MM.1S (cell line): ENCODE data around the gene TEX13D.

Source experiments
- DNase-seq: peaks from one replicate; pipeline ENCODE4 v3.0.0-alpha.2; 2015
- H2AFZ ChIP-seq: fragments of 300-600 bp; sonication (generic); 2 replicates; pipeline ENCODE4 v1.6.0; 2016; ENCODE audit warnings: antibody characterized with exemption, low read length
- H3F3A ChIP-seq: fragments of 300-600 bp; sonication (generic); 2 replicates; pipeline ENCODE4 v1.6.1; 2016; ENCODE audit warnings: mild to moderate bottlenecking, antibody characterized with exemption, low read length, moderate library complexity, mixed read lengths; ENCODE audit not compliant: insufficient read depth
- H3K27ac ChIP-seq: fragments of 300-600 bp; sonication (generic); 2 replicates; pipeline ENCODE4 v1.5.1; 2016; ENCODE audit warnings: mild to moderate bottlenecking, low read length
- H3K27me3 ChIP-seq: fragments of 300-600 bp; sonication (generic); replicated peaks from 2 replicates; pipeline ENCODE4 v1.6.0; 2016; ENCODE audit warnings: low read length; ENCODE audit not compliant: insufficient read depth
- H3K36me3 ChIP-seq: fragments of 300-600 bp; sonication (generic); replicated peaks from 2 replicates; pipeline ENCODE4 v1.6.1; 2016; ENCODE audit warnings: mild to moderate bottlenecking, low read length, mixed read lengths; ENCODE audit not compliant: insufficient read depth
- H3K4me1 ChIP-seq: fragments of 300-600 bp; sonication (generic); 2 replicates; pipeline ENCODE4 v1.6.1; 2016; ENCODE audit warnings: low read length, mixed read lengths
- H3K4me2 ChIP-seq: fragments of 300-600 bp; sonication (generic); 2 replicates; pipeline ENCODE4 v1.6.0; 2016; ENCODE audit warnings: low read depth, low read length
- H3K4me3 ChIP-seq: fragments of 300-600 bp; sonication (generic); 2 replicates; pipeline ENCODE4 v1.5.1; 2016; ENCODE audit warnings: low read length, mixed read lengths
- H3K79me2 ChIP-seq: fragments of 300-600 bp; sonication (generic); 2 replicates; pipeline ENCODE4 v1.6.1; 2016; ENCODE audit warnings: mixed run types, low read length, mixed read lengths
- H3K9ac ChIP-seq: fragments of 300-600 bp; sonication (generic); 2 replicates; pipeline ENCODE4 v1.6.1; 2016; ENCODE audit warnings: low read length, mixed read lengths
- H3K9me2 ChIP-seq: fragments of 300-600 bp; sonication (generic); replicated peaks from 2 replicates; pipeline ENCODE4 v1.6.1; 2016; ENCODE audit warnings: mild to moderate bottlenecking, low read length, mixed read lengths; ENCODE audit not compliant: insufficient read depth
- H3K9me3 ChIP-seq: fragments of 300-600 bp; sonication (generic); replicated peaks from 2 replicates; pipeline ENCODE4 v1.6.1; 2016; ENCODE audit warnings: mild to moderate bottlenecking, low read length, mixed read lengths; ENCODE audit not compliant: insufficient read depth
- H4K20me1 ChIP-seq: fragments of 300-600 bp; sonication (generic); 2 replicates; pipeline ENCODE4 v1.6.1; 2016; ENCODE audit warnings: mild to moderate bottlenecking, low read length, moderate library complexity, mixed read lengths; ENCODE audit not compliant: insufficient read depth
- EZH2 ChIP-seq: fragments of 300-600 bp; sonication (generic); optimal IDR thresholded peaks from 2 replicates; pipeline ENCODE3; 2017; ENCODE audit warnings: low read depth, mild to moderate bottlenecking, antibody characterized with exemption, low read length, mixed read lengths
- EZH2phosphoT487 ChIP-seq: fragments of 300-600 bp; sonication (generic); IDR thresholded peaks from 2 replicates; pipeline ENCODE4 v1.6.1; 2018; ENCODE audit warnings: antibody characterized with exemption, low read length
- TF ChIP-seq, protein P1 (sequence below): fragments of 300-600 bp; sonication (generic); IDR thresholded peaks from 2 replicates; pipeline ENCODE4 v1.5.1; 2016; ENCODE audit warnings: antibody characterized with exemption, low read length, mixed read lengths

Gene TEX13D

DNA sequence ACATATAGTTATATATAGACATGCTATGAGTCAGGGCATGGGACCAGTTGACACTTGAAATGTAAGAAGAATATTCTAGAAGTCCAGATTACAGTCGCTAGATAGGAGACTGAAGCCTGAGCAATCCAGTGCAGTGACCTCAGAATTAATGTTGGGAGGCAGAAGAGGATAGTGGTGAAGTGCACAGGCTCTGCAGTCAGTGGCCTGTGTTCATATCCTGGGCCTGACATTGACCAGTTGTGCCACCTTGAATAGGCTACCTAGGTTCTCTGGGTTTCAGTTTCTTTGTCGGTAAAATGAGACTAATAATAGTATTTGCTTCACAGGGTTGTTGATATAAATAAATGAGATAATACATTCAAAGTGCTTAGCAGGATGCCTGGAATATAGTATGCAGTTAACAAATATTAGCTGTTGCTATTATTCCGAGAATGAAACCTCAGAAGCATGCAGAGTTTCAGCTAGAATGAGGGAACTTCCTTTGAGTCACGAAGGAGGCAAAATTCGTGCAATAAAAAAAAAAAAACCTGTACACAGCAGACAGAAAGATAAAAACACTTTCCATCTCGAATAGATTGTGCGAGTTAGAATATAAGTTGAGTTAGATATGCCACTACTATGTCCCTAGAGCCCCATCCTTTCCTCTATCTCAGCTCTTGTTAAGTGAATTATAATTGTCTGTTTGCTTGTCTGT, 9.9 kb downstream of the TEX13D start:
- DNase-seq = no peak
- Histone ChIP-seq H3K27ac (no peak overlapping the region), H3K4me1 (no peaks in the 10 kb centered on the region), H3K4me3 (no peak overlapping the region), H3K9me2 (no peaks in the 10 kb centered on the region), H3K79me2 (no peaks in the 10 kb centered on the region), H3F3A (no peaks in the 10 kb centered on the region), H3K36me3 (no peaks in the 10 kb centered on the region), H2AFZ (no peak overlapping the region), H3K4me2 (no peak overlapping the region), H4K20me1 (no peaks in the 10 kb centered on the region), H3K9ac (no peak overlapping the region), H3K27me3 (no peaks in the 10 kb centered on the region), H3K9me3 (no peaks in the 10 kb centered on the region)
- TF ChIP-seq EZH2phosphoT487 (no peak), EZH2 (no peak)
- TF ChIP-seq, protein P1, sequence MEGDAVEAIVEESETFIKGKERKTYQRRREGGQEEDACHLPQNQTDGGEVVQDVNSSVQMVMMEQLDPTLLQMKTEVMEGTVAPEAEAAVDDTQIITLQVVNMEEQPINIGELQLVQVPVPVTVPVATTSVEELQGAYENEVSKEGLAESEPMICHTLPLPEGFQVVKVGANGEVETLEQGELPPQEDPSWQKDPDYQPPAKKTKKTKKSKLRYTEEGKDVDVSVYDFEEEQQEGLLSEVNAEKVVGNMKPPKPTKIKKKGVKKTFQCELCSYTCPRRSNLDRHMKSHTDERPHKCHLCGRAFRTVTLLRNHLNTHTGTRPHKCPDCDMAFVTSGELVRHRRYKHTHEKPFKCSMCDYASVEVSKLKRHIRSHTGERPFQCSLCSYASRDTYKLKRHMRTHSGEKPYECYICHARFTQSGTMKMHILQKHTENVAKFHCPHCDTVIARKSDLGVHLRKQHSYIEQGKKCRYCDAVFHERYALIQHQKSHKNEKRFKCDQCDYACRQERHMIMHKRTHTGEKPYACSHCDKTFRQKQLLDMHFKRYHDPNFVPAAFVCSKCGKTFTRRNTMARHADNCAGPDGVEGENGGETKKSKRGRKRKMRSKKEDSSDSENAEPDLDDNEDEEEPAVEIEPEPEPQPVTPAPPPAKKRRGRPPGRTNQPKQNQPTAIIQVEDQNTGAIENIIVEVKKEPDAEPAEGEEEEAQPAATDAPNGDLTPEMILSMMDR = no peak

DNA sequence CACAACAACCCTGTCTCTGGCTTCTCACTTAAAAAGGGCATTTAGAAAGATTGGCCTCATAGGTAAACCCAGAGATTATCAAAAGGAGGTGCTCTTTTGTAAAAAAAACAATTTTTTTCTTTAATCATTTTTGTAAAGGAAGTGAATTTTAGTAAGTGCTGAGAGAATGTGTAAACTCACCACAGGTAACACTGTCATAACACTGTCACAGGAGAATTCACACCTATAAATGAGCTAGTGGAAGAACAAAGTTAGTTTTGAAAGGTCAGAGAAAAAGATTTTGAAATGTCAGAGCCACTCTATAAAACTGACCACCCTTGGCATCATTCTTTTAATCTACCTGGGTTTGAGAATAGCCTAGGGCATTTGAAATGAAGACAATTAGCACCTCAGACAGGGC, 10.6 kb downstream of the TEX13D start:
- Histone ChIP-seq H3K36me3 (no peaks in the 10 kb centered on the region), H3K4me1 (no peaks in the 10 kb centered on the region), H3F3A (no peaks in the 10 kb centered on the region), H3K9me2 (no peaks in the 10 kb centered on the region), H3K27me3 (no peaks in the 10 kb centered on the region), H2AFZ (no peak overlapping the region), H3K79me2 (no peaks in the 10 kb centered on the region), H3K4me3 (no peak overlapping the region), H4K20me1 (no peaks in the 10 kb centered on the region), H3K9ac (no peak overlapping the region), H3K27ac (no peak overlapping the region), H3K4me2 (no peak overlapping the region), H3K9me3 (no peaks in the 10 kb centered on the region)
- TF ChIP-seq, protein P1 = no peak
- no peak for TF ChIP-seq EZH2phosphoT487
- TF ChIP-seq EZH2 = no peak
- DNase-seq = no peak

DNA sequence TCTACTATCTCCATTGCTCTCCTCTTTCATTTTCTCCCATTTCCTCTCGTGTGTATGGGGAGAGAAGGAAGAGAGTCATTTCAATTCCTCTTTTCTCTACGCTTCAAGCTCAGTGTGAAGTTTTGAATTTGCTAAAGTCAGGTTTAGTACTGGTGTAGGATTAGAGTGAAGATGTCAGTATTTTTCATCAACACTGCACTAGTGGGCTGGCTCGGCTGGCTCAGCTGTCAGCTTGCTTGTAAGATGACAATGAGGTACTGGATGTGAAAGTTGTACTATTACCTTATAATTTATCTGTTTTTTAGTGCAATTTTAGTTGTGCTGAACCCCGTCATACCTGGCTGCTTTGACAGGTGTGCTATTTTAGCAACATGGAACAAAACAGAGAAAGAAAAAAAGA, 11.8 kb downstream of the TEX13D start:
- H3K4me1 ChIP-seq = no peaks in the 10 kb centered on the region
- H4K20me1 ChIP-seq = no peaks in the 10 kb centered on the region
- DNase-seq = no peak
- no peaks in the 10 kb centered on the region for H3K27me3 ChIP-seq
- TF ChIP-seq EZH2phosphoT487 = no peak
- TF ChIP-seq EZH2 = no peak
- TF ChIP-seq, protein P1 = no peak
- no peaks in the 10 kb centered on the region for H3K79me2 ChIP-seq
- no peak overlapping the region for H2AFZ ChIP-seq
- H3K9me3 ChIP-seq = no peaks in the 10 kb centered on the region
- H3F3A ChIP-seq = no peaks in the 10 kb centered on the region
- H3K36me3 ChIP-seq = no peaks in the 10 kb centered on the region
- no peaks in the 10 kb centered on the region for H3K9me2 ChIP-seq
- no peak overlapping the region for H3K4me3 ChIP-seq
- no peak overlapping the region for H3K4me2 ChIP-seq
- H3K27ac ChIP-seq = no peak overlapping the region
- no peak overlapping the region for H3K9ac ChIP-seq
